ENCODE data around the gene RAI1.

RAI1 gene

DNA sequence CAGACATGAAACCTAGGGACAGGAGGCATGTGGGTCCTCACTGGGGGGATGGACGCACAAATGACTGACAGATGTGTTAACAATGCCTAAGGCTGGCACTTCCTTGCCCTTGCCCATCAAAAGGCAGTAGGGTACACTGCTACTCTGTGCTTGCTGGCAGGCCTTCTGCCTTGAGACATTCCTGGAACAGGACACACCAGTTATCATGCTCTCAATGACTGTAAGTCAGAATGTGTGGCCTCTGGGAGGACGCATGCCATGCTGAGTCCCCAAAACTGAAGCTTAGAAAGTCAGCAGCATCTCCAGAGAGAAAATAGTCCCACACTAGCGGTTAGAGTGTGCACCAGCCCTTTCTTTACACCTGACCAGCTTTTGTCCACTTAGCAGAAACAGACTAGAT lies 171.7 kb downstream of the RAI1 start:
- H3K27me3 ChIP-seq (replicated peaks), result no peaks in the 10 kb centered on the region
- TF ChIP-seq, protein P1, sequence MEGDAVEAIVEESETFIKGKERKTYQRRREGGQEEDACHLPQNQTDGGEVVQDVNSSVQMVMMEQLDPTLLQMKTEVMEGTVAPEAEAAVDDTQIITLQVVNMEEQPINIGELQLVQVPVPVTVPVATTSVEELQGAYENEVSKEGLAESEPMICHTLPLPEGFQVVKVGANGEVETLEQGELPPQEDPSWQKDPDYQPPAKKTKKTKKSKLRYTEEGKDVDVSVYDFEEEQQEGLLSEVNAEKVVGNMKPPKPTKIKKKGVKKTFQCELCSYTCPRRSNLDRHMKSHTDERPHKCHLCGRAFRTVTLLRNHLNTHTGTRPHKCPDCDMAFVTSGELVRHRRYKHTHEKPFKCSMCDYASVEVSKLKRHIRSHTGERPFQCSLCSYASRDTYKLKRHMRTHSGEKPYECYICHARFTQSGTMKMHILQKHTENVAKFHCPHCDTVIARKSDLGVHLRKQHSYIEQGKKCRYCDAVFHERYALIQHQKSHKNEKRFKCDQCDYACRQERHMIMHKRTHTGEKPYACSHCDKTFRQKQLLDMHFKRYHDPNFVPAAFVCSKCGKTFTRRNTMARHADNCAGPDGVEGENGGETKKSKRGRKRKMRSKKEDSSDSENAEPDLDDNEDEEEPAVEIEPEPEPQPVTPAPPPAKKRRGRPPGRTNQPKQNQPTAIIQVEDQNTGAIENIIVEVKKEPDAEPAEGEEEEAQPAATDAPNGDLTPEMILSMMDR (IDR thresholded peaks at IDR 0.05; ENCODE audit: low read depth, low read length, missing control alignments), result no peak
- no peak overlapping the region for H3K27ac ChIP-seq
- in situ Hi-C loops (cut with HindIII; ENCODE audit: low pct_ligation_motif_present, low sequenced_read_pairs), result no loop called here
- DNase-seq, result no peak
- no peaks in the 10 kb centered on the region for H3K36me3 ChIP-seq (replicated peaks)
- H3K4me3 ChIP-seq (ENCODE audit: low read depth, low read length), result no peak overlapping the region

DNA sequence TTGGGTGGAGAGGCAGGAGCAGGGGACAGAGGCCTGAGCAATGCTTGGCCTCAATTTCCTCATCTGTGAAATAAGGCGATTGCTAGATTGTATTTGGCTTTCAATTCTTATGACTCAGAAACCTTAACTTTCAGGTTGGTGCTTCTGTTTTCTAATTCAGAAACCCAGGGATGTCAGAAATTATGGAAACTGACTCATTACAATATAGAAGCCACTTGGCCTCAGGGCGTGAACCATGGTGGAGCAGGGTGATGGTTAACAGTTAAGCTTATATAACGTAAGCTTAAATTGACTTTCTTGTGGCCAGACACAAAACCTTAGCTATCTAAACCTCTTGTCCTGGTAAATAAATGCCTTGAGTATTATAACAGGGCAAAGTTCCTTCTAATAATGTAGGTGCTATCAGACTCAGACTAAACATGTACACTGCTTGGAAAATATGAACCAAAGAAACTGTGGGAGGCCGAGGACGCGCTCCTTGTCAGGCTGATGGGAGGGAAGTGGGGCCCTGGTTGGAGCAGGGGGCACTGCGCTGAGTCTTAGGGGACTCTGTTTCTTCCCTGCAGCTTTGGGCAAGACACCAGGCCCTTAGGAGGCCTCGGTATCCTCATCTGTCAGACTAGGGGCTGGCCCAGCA lies 172.7 kb downstream of the RAI1 start:
- no peak for DNase-seq
- H3K27ac ChIP-seq, result no peak overlapping the region
- TF ChIP-seq, protein P1 (IDR thresholded peaks at IDR 0.05; ENCODE audit: low read depth, low read length, missing control alignments), result no peak
- H3K36me3 ChIP-seq (replicated peaks), result no peaks in the 10 kb centered on the region
- H3K4me3 ChIP-seq (ENCODE audit: low read depth, low read length), result no peak overlapping the region
- H3K27me3 ChIP-seq (replicated peaks), result no peaks in the 10 kb centered on the region
- in situ Hi-C loops (cut with HindIII; ENCODE audit: low pct_ligation_motif_present, low sequenced_read_pairs), result no loop called here

DNA sequence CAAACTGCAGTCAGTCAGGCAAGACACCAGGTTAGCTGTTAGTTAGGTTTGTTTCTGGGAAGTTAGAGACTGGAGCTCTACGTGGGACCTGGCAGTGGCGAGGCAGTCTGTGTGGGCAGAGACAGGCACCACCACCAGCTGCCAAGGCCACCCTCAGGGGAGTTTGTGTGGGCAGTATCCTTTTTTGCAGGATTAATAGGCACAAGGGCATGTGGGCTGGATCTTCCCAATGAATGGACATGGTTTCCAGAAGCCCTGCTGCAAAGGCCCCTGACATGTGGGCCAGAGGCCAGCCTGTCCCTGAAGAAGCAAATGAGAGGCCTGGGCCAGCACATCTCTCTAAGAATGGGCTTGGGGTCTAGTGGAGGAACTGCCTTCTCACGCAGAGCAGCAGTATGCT lies 174.7 kb downstream of the RAI1 start:
- Histone ChIP-seq H3K36me3 (replicated peaks) (no peaks in the 10 kb centered on the region), H3K27me3 (replicated peaks) (no peaks in the 10 kb centered on the region), H3K4me3 (ENCODE audit: low read depth, low read length) (no peak overlapping the region), H3K27ac (no peak overlapping the region)
- no peak for DNase-seq
- in situ Hi-C loops (cut with HindIII; ENCODE audit: low pct_ligation_motif_present, low sequenced_read_pairs), result no loop called here
- TF ChIP-seq, protein P1 (IDR thresholded peaks at IDR 0.05; ENCODE audit: low read depth, low read length, missing control alignments), result no peak

DNA sequence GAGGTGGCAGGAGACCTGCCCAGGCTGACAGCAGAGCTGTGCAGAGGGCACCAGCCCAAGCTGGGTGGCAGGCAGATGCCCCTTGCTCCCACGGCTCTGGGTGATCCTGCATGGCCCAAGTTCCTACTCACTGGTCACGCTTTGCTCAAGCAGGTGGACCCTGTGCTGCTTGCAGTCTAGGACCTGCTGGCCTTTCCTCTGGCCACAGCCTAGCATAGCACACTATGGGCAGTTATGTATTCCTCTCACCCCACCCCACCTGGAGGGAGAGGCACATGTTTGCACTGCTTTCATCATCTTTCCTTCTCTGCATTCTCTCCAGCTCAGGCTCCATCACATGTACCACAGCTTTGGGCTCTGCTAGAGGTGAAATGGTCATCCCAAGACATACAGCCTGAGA lies 175.1 kb downstream of the RAI1 start:
- TF ChIP-seq, protein P1 (IDR thresholded peaks at IDR 0.05; ENCODE audit: low read depth, low read length, missing control alignments), result no peak
- H3K4me3 ChIP-seq (ENCODE audit: low read depth, low read length), result no peak overlapping the region
- no peak for DNase-seq
- H3K36me3 ChIP-seq (replicated peaks), result no peaks in the 10 kb centered on the region
- no peaks in the 10 kb centered on the region for H3K27me3 ChIP-seq (replicated peaks)
- no peak overlapping the region for H3K27ac ChIP-seq
- in situ Hi-C loops (cut with HindIII; ENCODE audit: low pct_ligation_motif_present, low sequenced_read_pairs), result no loop called here

DNA sequence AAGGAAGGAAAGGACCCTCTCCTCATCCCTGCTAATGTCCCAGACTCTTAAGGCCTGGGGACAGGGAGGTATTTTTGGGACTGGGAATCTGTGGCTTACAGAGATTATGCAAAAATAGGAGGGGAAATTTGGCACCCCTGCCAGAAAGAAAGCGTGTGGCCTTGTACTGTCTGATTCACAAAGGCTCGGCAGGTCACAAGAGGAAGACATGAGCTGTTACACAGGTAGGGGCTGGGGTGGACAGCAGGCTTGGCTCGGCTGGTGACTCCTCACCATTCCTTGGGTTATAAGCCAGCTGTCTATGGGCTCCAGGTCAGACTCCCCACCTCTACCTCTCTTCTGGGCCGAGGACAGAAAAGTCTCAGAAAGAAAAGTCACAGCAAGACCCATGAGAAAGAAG lies 176.2 kb downstream of the RAI1 start:
- in situ Hi-C loops (cut with HindIII; ENCODE audit: low pct_ligation_motif_present, low sequenced_read_pairs), result no loop called here
- TF ChIP-seq, protein P1 (IDR thresholded peaks at IDR 0.05; ENCODE audit: low read depth, low read length, missing control alignments), result no peak
- no peak overlapping the region for H3K4me3 ChIP-seq (ENCODE audit: low read depth, low read length)

More for the DNA sequence above, 176.2 kb downstream of the RAI1 start:
- no peaks in the 10 kb centered on the region for H3K36me3 ChIP-seq (replicated peaks)
- H3K27ac ChIP-seq, result no peak overlapping the region
- H3K27me3 ChIP-seq (replicated peaks), result no peaks in the 10 kb centered on the region
- no peak for DNase-seq
